Omental fat pad (tissue), 4 donors: Measurements from ENCODE around the gene LAPTM5. TPM values are rescaled to one million over a fixed set of nuclear protein-coding genes. Genes with fewer than 3 reads are reported as not detected.

Experiments used
- ATAC-seq: fragments of 150-250 bp; one replicate; pipeline ENCODE4 v1.9.1; 2016; ENCODE audit warnings: mild to moderate bottlenecking, moderate library complexity; ENCODE audit not compliant: low FRiP score
- DNase-seq: peaks from one replicate; pipeline ENCODE4 v3.0.0-alpha.2; 2019; ENCODE audit warnings: low spot score
- CTCF ChIP-seq, 3 donors: fragments of 450-650 bp; IDR thresholded peaks; one replicate each; pipeline ENCODE4 v1.5.1; 2016 to 2017; ENCODE audit warnings: antibody characterized with exemption in 3 of 3, mild to moderate bottlenecking in 3 of 3, moderate library complexity in 2 of 3
- total RNA-seq, 4 donors: library from RNA; depleted of rRNA; stranded (reverse); fragments of >200 nt; gene quantifications; one replicate each; pipeline ENCODE4 v1.1.0, GENCODE V29; 2016

The LAPTM5 gene
- total RNA-seq, 4 donors from 2014 or later = 87.4 to 327 (median 154) TPM

- ATAC-seq = peak; percentile 43
- DNase-seq = peak; percentile 96
- peak in 1 of 3 donors; percentile 80 for TF ChIP-seq CTCF (IDR thresholded peaks at IDR 0.05)
These were observed 44.2 kb upstream of the LAPTM5 start for GRCh38 chr1:30801771-30802198.

- DNase-seq = no peak
- TF ChIP-seq CTCF (IDR thresholded peaks at IDR 0.05) = no peak
- no peak for ATAC-seq
These were observed 41.6 kb upstream of the LAPTM5 start for GRCh38 chr1:30799233-30799511.

GRCh38 chr1:30798389-30799232, 41.0 kb upstream of the LAPTM5 start:
- no peak for DNase-seq
- no peak for TF ChIP-seq CTCF (IDR thresholded peaks at IDR 0.05)
- peak; percentile 43 for ATAC-seq

- no peak for TF ChIP-seq CTCF (IDR thresholded peaks at IDR 0.05)
- DNase-seq (no peak), ATAC-seq (no peak)
These were observed 37.5 kb upstream of the LAPTM5 start for GRCh38 chr1:30795026-30795425.

GRCh38 chr1:30794260-30794659, 36.7 kb upstream of the LAPTM5 start:
- TF ChIP-seq CTCF (IDR thresholded peaks at IDR 0.05) = no peak
- no peak for DNase-seq
- no peak for ATAC-seq

- DNase-seq (no peak), ATAC-seq (no peak)
- TF ChIP-seq CTCF (IDR thresholded peaks at IDR 0.05) = no peak
These were observed 35.6 kb upstream of the LAPTM5 start for GRCh38 chr1:30793209-30793608.

GRCh38 chr1:30791868-30792267, 34.3 kb upstream of the LAPTM5 start:
- no peak for DNase-seq
- no peak for ATAC-seq
- TF ChIP-seq CTCF (IDR thresholded peaks at IDR 0.05) = no peak
